ENCODE data around the gene PNPO. TPM values are rescaled to one million over a fixed set of nuclear protein-coding genes. Genes with fewer than 3 reads are reported as not detected.

PNPO gene
- total and polyA plus RNA-seq, 2 of the 4 experiments (the other 2 are of a cell fraction) = 13.9 to 34.1 TPM

DNA sequence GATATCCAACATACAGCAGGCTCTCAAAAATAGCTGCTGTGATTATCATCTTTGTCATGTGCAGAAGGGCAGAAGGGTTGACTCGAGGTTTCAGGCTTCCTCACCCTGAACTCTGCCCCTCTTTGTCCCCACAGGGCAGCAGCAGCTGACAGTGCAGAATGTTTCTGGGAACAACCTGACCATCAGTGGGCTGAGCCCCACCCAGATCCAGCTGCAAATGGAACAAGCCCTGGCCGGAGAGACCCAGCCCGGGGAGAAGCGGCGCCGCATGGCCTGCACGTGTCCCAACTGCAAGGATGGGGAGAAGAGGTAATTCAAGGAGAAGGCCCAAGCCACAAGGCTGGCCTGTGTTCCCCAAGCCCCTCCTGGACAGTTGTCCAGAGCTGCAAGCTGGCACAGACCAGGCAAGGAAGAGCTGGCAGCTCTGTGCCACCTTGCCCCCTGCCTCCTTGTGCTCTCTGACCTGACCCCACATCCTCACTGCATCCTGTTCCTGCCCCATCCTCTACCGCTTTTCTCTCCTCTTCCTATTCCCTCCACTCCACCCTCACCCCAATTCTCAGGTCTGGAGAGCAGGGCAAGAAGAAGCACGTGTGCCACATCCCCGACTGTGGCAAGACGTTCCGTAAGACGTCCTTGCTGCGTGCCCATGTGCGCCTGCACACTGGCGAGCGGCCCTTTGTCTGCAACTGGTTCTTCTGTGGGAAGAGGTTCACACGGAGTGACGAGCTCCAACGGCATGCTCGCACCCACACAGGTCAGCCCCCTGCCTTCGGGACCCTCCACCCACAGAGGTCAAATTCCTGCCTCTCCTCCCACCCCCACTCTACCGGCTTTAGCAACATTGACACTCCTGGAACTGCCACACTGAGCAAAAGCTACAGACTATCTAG, 16.3 kb upstream of the PNPO start:
- dilution Hi-C loops (cut with HindIII; ENCODE audit: low sequenced_read_pairs, unreplicated experiment) = no loop called here

More for the DNA sequence above, 16.3 kb upstream of the PNPO start:
- H3K9me3 ChIP-seq (ENCODE audit: control insufficient read depth, insufficient read depth, low read length) = no peaks in the 10 kb centered on the region
- in situ Hi-C loops (cut with MboI; ENCODE audit: low sequenced_read_pairs) = no loop called here
- 87% methylated on average over 9 of the region's 23 CpGs; no CpG with 5 or more reads in 1 of the 2 experiments for WGBS, 2 experiments (ENCODE audit: extremely low coverage in 2 of 2, insufficient read length in 1 of 2)
- no peak overlapping the region for H3K56ac ChIP-seq (ENCODE audit: extremely low read depth, insufficient read depth, low read length)
- no TSS peak for BruUV-seq (replicated peaks)
- no peak for ATAC-seq (ENCODE audit: low read depth)
- H2AK5ac ChIP-seq (ENCODE audit: low read depth, low read length) = no peak overlapping the region
- H2AFZ ChIP-seq (replicated peaks; ENCODE audit: low read length, poor library complexity) = peak overlapping the region; percentile 43
- no peak overlapping the region for H4K8ac ChIP-seq (ENCODE audit: low read depth in 2 of 2, low read length in 2 of 2)
- H3K14ac ChIP-seq (replicated peaks; ENCODE audit: low read depth, low read length) = no peak overlapping the region
- H3K9me1 ChIP-seq (ENCODE audit: insufficient read depth, low read length) = no peaks in the 10 kb centered on the region
- TF ChIP-seq NFE2L2 (IDR thresholded peaks at IDR 0.05; ENCODE audit: low read depth, low read length) (no peak), MAZ (IDR thresholded peaks at IDR 0.05; ENCODE audit: borderline replicate concordance, low read depth, low read length) (no peak), CHD1 (IDR thresholded peaks at IDR 0.05; ENCODE audit: low read depth, low read length) (no peak), CEBPB (IDR thresholded peaks at IDR 0.05; ENCODE audit: low read depth, low read length) (no peak), MXI1 (IDR thresholded peaks at IDR 0.05; ENCODE audit: borderline replicate concordance, low read depth, low read length) (no peak), RAD21 (IDR thresholded peaks at IDR 0.05; ENCODE audit: low read length) (no peak), RCOR1 (IDR thresholded peaks at IDR 0.05; ENCODE audit: insufficient replicate concordance, low read length) (no peak), RFX5 (IDR thresholded peaks at IDR 0.05; ENCODE audit: low read depth, low read length) (no peak), POLR2A (IDR thresholded peaks at IDR 0.05; ENCODE audit: low read depth, low read length) (no peak), FOS (IDR thresholded peaks at IDR 0.05; ENCODE audit: low read depth, low read length) (no peak), SMC3 (IDR thresholded peaks at IDR 0.05; ENCODE audit: low read depth, low read length) (no peak)
- TF ChIP-seq, protein P1, sequence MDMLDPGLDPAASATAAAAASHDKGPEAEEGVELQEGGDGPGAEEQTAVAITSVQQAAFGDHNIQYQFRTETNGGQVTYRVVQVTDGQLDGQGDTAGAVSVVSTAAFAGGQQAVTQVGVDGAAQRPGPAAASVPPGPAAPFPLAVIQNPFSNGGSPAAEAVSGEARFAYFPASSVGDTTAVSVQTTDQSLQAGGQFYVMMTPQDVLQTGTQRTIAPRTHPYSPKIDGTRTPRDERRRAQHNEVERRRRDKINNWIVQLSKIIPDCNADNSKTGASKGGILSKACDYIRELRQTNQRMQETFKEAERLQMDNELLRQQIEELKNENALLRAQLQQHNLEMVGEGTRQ (IDR thresholded peaks at IDR 0.05; ENCODE audit: low read depth, low read length) = no peak
- TF ChIP-seq, protein P2, sequence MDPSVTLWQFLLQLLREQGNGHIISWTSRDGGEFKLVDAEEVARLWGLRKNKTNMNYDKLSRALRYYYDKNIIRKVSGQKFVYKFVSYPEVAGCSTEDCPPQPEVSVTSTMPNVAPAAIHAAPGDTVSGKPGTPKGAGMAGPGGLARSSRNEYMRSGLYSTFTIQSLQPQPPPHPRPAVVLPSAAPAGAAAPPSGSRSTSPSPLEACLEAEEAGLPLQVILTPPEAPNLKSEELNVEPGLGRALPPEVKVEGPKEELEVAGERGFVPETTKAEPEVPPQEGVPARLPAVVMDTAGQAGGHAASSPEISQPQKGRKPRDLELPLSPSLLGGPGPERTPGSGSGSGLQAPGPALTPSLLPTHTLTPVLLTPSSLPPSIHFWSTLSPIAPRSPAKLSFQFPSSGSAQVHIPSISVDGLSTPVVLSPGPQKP (IDR thresholded peaks at IDR 0.05; ENCODE audit: borderline replicate concordance, low read depth, low read length) = no peak
- TF ChIP-seq, protein P3, sequence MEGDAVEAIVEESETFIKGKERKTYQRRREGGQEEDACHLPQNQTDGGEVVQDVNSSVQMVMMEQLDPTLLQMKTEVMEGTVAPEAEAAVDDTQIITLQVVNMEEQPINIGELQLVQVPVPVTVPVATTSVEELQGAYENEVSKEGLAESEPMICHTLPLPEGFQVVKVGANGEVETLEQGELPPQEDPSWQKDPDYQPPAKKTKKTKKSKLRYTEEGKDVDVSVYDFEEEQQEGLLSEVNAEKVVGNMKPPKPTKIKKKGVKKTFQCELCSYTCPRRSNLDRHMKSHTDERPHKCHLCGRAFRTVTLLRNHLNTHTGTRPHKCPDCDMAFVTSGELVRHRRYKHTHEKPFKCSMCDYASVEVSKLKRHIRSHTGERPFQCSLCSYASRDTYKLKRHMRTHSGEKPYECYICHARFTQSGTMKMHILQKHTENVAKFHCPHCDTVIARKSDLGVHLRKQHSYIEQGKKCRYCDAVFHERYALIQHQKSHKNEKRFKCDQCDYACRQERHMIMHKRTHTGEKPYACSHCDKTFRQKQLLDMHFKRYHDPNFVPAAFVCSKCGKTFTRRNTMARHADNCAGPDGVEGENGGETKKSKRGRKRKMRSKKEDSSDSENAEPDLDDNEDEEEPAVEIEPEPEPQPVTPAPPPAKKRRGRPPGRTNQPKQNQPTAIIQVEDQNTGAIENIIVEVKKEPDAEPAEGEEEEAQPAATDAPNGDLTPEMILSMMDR (conservative IDR thresholded peaks at IDR 0.05; ENCODE audit: low read depth, low read length) = no peak
- H3K23ac ChIP-seq (ENCODE audit: low read depth, low read length) = no peak overlapping the region
- DNase-seq = no peak
- no peak overlapping the region for H4K5ac ChIP-seq (ENCODE audit: low read depth, low read length)
- H4K20me1 ChIP-seq (ENCODE audit: insufficient read depth, low read length) = no peaks in the 10 kb centered on the region; the same call in 1 of the 2 replicates
- H3K27ac ChIP-seq (ENCODE audit: insufficient read depth, low read length) = no peak overlapping the region
- ChIA-PET CTCF (no interaction called here), POLR2A (ENCODE audit: unreplicated experiment) (no interaction called here)
- H2BK5ac ChIP-seq (ENCODE audit: low read depth, low read length, poor library complexity, severe bottlenecking) = no peak overlapping the region
- intact Hi-C loops (cut with micrococcal nuclease) = no loop called here
- H3K4ac ChIP-seq (ENCODE audit: low read depth, low read length) = no peak overlapping the region
- H3K27me3 ChIP-seq (ENCODE audit: control insufficient read depth, insufficient read depth, low read length) = no peaks in the 10 kb centered on the region
- peaks cover 34% of the 10 kb centered on the region for H3K36me3 ChIP-seq (ENCODE audit: control insufficient read depth, insufficient read depth, low read length)
- H3K4me2 ChIP-seq (ENCODE audit: low read depth, low read length) = no peak overlapping the region
- no peak overlapping the region for H2AK9ac ChIP-seq (replicated peaks; ENCODE audit: low read depth, low read length, poor library complexity)
- no peak overlapping the region for H3K9ac ChIP-seq (ENCODE audit: low read depth, low read length)
- no peak overlapping the region for H3K4me3 ChIP-seq (ENCODE audit: insufficient read depth, low read depth, low read length)
- no peaks in the 10 kb centered on the region for H3K4me1 ChIP-seq (ENCODE audit: control insufficient read depth, insufficient read depth, low read length)
- H3K79me1 ChIP-seq (ENCODE audit: low read depth in 1 of 2, low read length in 2 of 2) = no peaks in the 10 kb centered on the region
- H2BK20ac ChIP-seq (ENCODE audit: low read depth, low read length) = no peak overlapping the region
- no peak overlapping the region for H3K18ac ChIP-seq (ENCODE audit: low read depth, low read length)
- no peak overlapping the region for H2BK120ac ChIP-seq (ENCODE audit: low read depth, low read length)
- H4K91ac ChIP-seq (ENCODE audit: insufficient read depth, low read depth, low read length) = no peak overlapping the region
- H2BK15ac ChIP-seq (ENCODE audit: low read depth, low read length) = no peak overlapping the region
